ENCODE data around the gene RYR3. TPM values are rescaled to one million over a fixed set of nuclear protein-coding genes. Genes with fewer than 3 reads are reported as not detected.

RYR3 gene
- total RNA-seq, 1 donor from 2014 or later = under 0.01 TPM

- no peaks in the 10 kb centered on the region for H3K27me3 ChIP-seq (ENCODE audit: control insufficient read depth, insufficient read depth, low read length)
- FAIRE-seq (no peak), DNase-seq (ENCODE audit: low read depth) (no peak)
- TF ChIP-seq CTCF (IDR thresholded peaks at IDR 0.05; ENCODE audit: insufficient read depth, low read length, severe bottlenecking) = no peak
- H3K4me3 ChIP-seq (ENCODE audit: low read depth, low read length) = no peak overlapping the region
- no peaks in the 10 kb centered on the region for H3K36me3 ChIP-seq (ENCODE audit: control insufficient read depth, insufficient read depth, low read length)
These were observed 31.2 kb downstream of the RYR3 start for GRCh38 chr15:33341953-33342352.

- Histone ChIP-seq H3K36me3 (ENCODE audit: control insufficient read depth, insufficient read depth, low read length) (no peaks in the 10 kb centered on the region), H3K4me3 (ENCODE audit: low read depth, low read length) (no peak overlapping the region), H3K27me3 (ENCODE audit: control insufficient read depth, insufficient read depth, low read length) (no peaks in the 10 kb centered on the region)
- TF ChIP-seq CTCF (IDR thresholded peaks at IDR 0.05; ENCODE audit: insufficient read depth, low read length, severe bottlenecking) = no peak
- FAIRE-seq (no peak), DNase-seq (ENCODE audit: low read depth) (no peak)
These were observed 32.5 kb downstream of the RYR3 start for GRCh38 chr15:33343275-33343674.

GRCh38 chr15:33344111-33344510 lies 33.3 kb downstream of the RYR3 start:
- Histone ChIP-seq H3K27me3 (ENCODE audit: control insufficient read depth, insufficient read depth, low read length) (no peaks in the 10 kb centered on the region), H3K36me3 (ENCODE audit: control insufficient read depth, insufficient read depth, low read length) (no peaks in the 10 kb centered on the region), H3K4me3 (ENCODE audit: low read depth, low read length) (no peak overlapping the region)
- no peak for FAIRE-seq
- no peak for TF ChIP-seq CTCF (IDR thresholded peaks at IDR 0.05; ENCODE audit: insufficient read depth, low read length, severe bottlenecking)
- no peak for DNase-seq (ENCODE audit: low read depth)

GRCh38 chr15:33344530-33344929 lies 33.8 kb downstream of the RYR3 start:
- Histone ChIP-seq H3K4me3 (ENCODE audit: low read depth, low read length) (no peak overlapping the region), H3K27me3 (ENCODE audit: control insufficient read depth, insufficient read depth, low read length) (no peaks in the 10 kb centered on the region), H3K36me3 (ENCODE audit: control insufficient read depth, insufficient read depth, low read length) (no peaks in the 10 kb centered on the region)
- TF ChIP-seq CTCF (IDR thresholded peaks at IDR 0.05; ENCODE audit: insufficient read depth, low read length, severe bottlenecking) = no peak
- DNase-seq (ENCODE audit: low read depth) = no peak
- FAIRE-seq = no peak

GRCh38 chr15:33354411-33354810 lies 43.6 kb downstream of the RYR3 start:
- TF ChIP-seq CTCF (IDR thresholded peaks at IDR 0.05; ENCODE audit: insufficient read depth, low read length, severe bottlenecking) = no peak
- Histone ChIP-seq H3K27me3 (ENCODE audit: control insufficient read depth, insufficient read depth, low read length) (no peaks in the 10 kb centered on the region), H3K4me3 (ENCODE audit: low read depth, low read length) (no peak overlapping the region), H3K36me3 (ENCODE audit: control insufficient read depth, insufficient read depth, low read length) (no peaks in the 10 kb centered on the region)
- FAIRE-seq = no peak
- DNase-seq (ENCODE audit: low read depth) = no peak

- peak; percentile 38 for DNase-seq (ENCODE audit: low read depth)
- no peak for TF ChIP-seq CTCF (IDR thresholded peaks at IDR 0.05; ENCODE audit: insufficient read depth, low read length, severe bottlenecking)
- Histone ChIP-seq H3K4me3 (ENCODE audit: low read depth, low read length) (no peak overlapping the region), H3K27me3 (ENCODE audit: control insufficient read depth, insufficient read depth, low read length) (no peaks in the 10 kb centered on the region), H3K36me3 (ENCODE audit: control insufficient read depth, insufficient read depth, low read length) (no peaks in the 10 kb centered on the region)
- peak; percentile 92 for FAIRE-seq
These were observed 47.1 kb downstream of the RYR3 start for GRCh38 chr15:33357845-33358244.
